ENCODE data around the gene TDP1. TPM values are rescaled to one million over a fixed set of nuclear protein-coding genes. Genes with fewer than 3 reads are reported as not detected.
"Not testable (repeated sequence)": the region's sequence is repeated elsewhere in the genome, so short reads cannot be mapped to it uniquely, and the experiment has no call there.

TDP1 gene
- total RNA-seq, 1 experiment from 2014 or later = 33.7 TPM

- no peak for DNase-seq (ENCODE audit: extremely low read depth, low read depth)
Measured at GRCh38 chr14:89986462-89987160, 30.9 kb downstream of the TDP1 start.

GRCh38 chr14:89987161-89987475, 31.4 kb downstream of the TDP1 start:
- DNase-seq (ENCODE audit: extremely low read depth, low read depth) = no peak

GRCh38 chr14:89988787-89989186, 33.1 kb downstream of the TDP1 start:
- no peak for DNase-seq (ENCODE audit: extremely low read depth, low read depth)

GRCh38 chr14:89990218-89990617, 34.5 kb downstream of the TDP1 start:
- no peak for DNase-seq (ENCODE audit: extremely low read depth, low read depth)

- DNase-seq (ENCODE audit: extremely low read depth, low read depth) = no peak
Measured at GRCh38 chr14:89990623-89991275, 35.0 kb downstream of the TDP1 start.

GRCh38 chr14:89992273-89992672, 36.5 kb downstream of the TDP1 start:
- DNase-seq (ENCODE audit: extremely low read depth, low read depth) = no peak

- no peak for DNase-seq (ENCODE audit: extremely low read depth, low read depth)
Measured at GRCh38 chr14:89996963-89997362, 41.2 kb downstream of the TDP1 start.

GRCh38 chr14:90000935-90001334, 45.2 kb downstream of the TDP1 start:
- DNase-seq (ENCODE audit: extremely low read depth, low read depth) = no peak

- no peak for DNase-seq (ENCODE audit: extremely low read depth, low read depth)
Measured at GRCh38 chr14:90003526-90004307, 48.0 kb downstream of the TDP1 start.

GRCh38 chr14:90005441-90005840, 49.7 kb downstream of the TDP1 start:
- DNase-seq (ENCODE audit: extremely low read depth, low read depth) = no peak

GRCh38 chr14:90005939-90006530, 50.3 kb downstream of the TDP1 start:
- no peak for DNase-seq (ENCODE audit: extremely low read depth, low read depth)

GRCh38 chr14:90017371-90017770, 61.6 kb downstream of the TDP1 start:
- DNase-seq (ENCODE audit: extremely low read depth, low read depth) = no peak

GRCh38 chr14:90019824-90020523, 64.2 kb downstream of the TDP1 start:
- DNase-seq (ENCODE audit: extremely low read depth, low read depth) = no peak

- no peak for DNase-seq (ENCODE audit: extremely low read depth, low read depth)
Measured at GRCh38 chr14:90023176-90023896, 67.6 kb downstream of the TDP1 start.

- DNase-seq (ENCODE audit: extremely low read depth, low read depth) = no peak
Measured at GRCh38 chr14:90024910-90025309, 69.2 kb downstream of the TDP1 start.

- not testable (repeated sequence) for DNase-seq (ENCODE audit: extremely low read depth, low read depth)
Measured at GRCh38 chr14:90026608-90027007, 70.9 kb downstream of the TDP1 start.

GRCh38 chr14:90027842-90028241, 72.1 kb downstream of the TDP1 start:
- no peak for DNase-seq (ENCODE audit: extremely low read depth, low read depth)

GRCh38 chr14:90034156-90034555, 78.4 kb downstream of the TDP1 start:
- DNase-seq (ENCODE audit: extremely low read depth, low read depth) = no peak

GRCh38 chr14:90034835-90035525, 79.3 kb downstream of the TDP1 start:
- no peak for DNase-seq (ENCODE audit: extremely low read depth, low read depth)
